Body of pancreas (tissue), 4 donors: ENCODE results near the gene TXNDC2.

Source experiments
- POLR2A ChIP-seq, 3 donors: fragments of 450-650 bp; IDR thresholded peaks; one replicate each; pipeline ENCODE4 v1.6.1; 2016; ENCODE audit warnings: antibody characterized with exemption in 3 of 3, mild to moderate bottlenecking in 2 of 3
- TF ChIP-seq, protein P1 (sequence below), 7 experiments: fragments of 450-650 bp in 4 of 7; fragments of 200-600 bp in 3 of 7; sonication (generic) in 3 of 7; IDR thresholded peaks; one replicate each; pipeline ENCODE4 v1.5.1; 2016 to 2019; ENCODE audit warnings: antibody characterized with exemption in 7 of 7

DNA sequence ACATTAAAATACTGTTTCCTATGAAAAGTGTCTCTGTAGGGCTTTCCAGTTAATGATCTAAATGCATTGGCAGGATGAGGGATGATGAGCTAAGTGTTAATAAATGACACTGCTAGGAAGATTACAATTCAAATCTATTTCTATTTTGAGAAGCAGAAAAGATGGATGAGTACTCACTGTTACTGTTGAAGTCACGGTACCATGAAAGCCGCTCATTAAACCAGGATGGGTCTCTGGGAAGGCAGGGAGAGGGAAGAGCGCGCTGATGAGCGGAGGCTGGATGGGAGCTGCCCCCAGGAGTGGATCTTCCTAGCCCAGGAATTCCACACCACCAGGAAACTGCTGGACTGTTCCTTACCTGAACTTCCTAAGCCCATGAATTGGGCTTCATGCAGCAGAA lies 27.1 kb upstream of the TXNDC2 start:
- TF ChIP-seq, protein P1, sequence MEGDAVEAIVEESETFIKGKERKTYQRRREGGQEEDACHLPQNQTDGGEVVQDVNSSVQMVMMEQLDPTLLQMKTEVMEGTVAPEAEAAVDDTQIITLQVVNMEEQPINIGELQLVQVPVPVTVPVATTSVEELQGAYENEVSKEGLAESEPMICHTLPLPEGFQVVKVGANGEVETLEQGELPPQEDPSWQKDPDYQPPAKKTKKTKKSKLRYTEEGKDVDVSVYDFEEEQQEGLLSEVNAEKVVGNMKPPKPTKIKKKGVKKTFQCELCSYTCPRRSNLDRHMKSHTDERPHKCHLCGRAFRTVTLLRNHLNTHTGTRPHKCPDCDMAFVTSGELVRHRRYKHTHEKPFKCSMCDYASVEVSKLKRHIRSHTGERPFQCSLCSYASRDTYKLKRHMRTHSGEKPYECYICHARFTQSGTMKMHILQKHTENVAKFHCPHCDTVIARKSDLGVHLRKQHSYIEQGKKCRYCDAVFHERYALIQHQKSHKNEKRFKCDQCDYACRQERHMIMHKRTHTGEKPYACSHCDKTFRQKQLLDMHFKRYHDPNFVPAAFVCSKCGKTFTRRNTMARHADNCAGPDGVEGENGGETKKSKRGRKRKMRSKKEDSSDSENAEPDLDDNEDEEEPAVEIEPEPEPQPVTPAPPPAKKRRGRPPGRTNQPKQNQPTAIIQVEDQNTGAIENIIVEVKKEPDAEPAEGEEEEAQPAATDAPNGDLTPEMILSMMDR (IDR thresholded peaks at IDR 0.05), result no peak
- TF ChIP-seq POLR2A (IDR thresholded peaks at IDR 0.05), result no peak
